PFSK-1 (cell line): ENCODE measurements around the gene IQCK.

Source experiments
- FOXP2 ChIP-seq: optimal IDR thresholded peaks from 2 replicates; pipeline ENCODE3; 2011; ENCODE audit warnings: borderline replicate concordance, control low read depth, inconsistent platforms; ENCODE audit not compliant: insufficient read depth; ENCODE audit errors: extremely low read length, extremely low read depth
- POLR2AphosphoS5 ChIP-seq: IDR thresholded peaks from 2 replicates; pipeline ENCODE4 v1.6.1; 2012; ENCODE audit warnings: low read depth, mild to moderate bottlenecking, control low read depth, low read length, moderate library complexity
- REST ChIP-seq, 2 experiments: IDR thresholded peaks; 2 replicates each; pipeline versions ENCODE4 v1.6.1 to v1.8.0; 2011 to 2012; ENCODE audit warnings: low read depth in 2 of 2, low read length in 2 of 2, control low read depth in 1 of 2, inconsistent platforms in 1 of 2, mild to moderate bottlenecking in 1 of 2, moderate library complexity in 1 of 2; ENCODE audit not compliant: insufficient read depth in 1 of 2
- SIN3A ChIP-seq: IDR thresholded peaks from 2 replicates; pipeline ENCODE4 v1.6.1; 2012; ENCODE audit warnings: mild to moderate bottlenecking, low read length, moderate library complexity, borderline replicate concordance; ENCODE audit not compliant: insufficient read depth
- TAF1 ChIP-seq: IDR thresholded peaks from 2 replicates; pipeline ENCODE4 v1.6.1; 2012; ENCODE audit warnings: low read length, control low read depth, borderline replicate concordance; ENCODE audit not compliant: insufficient read depth

The IQCK gene

GRCh38 chr16:19743816-19744159, 25.7 kb downstream of the IQCK start:
- TF ChIP-seq TAF1 (no peak), SIN3A (no peak), FOXP2 (no peak), REST (IDR thresholded peaks at IDR 0.05; ENCODE audit: insufficient read depth in 1 of 2, low read depth in 2 of 2, low read length in 2 of 2) (no peak), POLR2AphosphoS5 (no peak)

- TF ChIP-seq SIN3A (no peak), TAF1 (no peak), FOXP2 (no peak), REST (IDR thresholded peaks at IDR 0.05; ENCODE audit: insufficient read depth in 1 of 2, low read depth in 2 of 2, low read length in 2 of 2) (no peak), POLR2AphosphoS5 (no peak)
Measured at GRCh38 chr16:19744670-19745069, 26.6 kb downstream of the IQCK start.

GRCh38 chr16:19745286-19746010, 27.4 kb downstream of the IQCK start:
- TF ChIP-seq SIN3A: no peak
- no peak for TF ChIP-seq POLR2AphosphoS5
- TF ChIP-seq REST (IDR thresholded peaks at IDR 0.05; ENCODE audit: insufficient read depth in 1 of 2, low read depth in 2 of 2, low read length in 2 of 2): no peak
- no peak for TF ChIP-seq FOXP2
- TF ChIP-seq TAF1: no peak

- TF ChIP-seq SIN3A: no peak
- TF ChIP-seq TAF1: no peak
- TF ChIP-seq POLR2AphosphoS5: no peak
- no peak for TF ChIP-seq FOXP2
- no peak for TF ChIP-seq REST (IDR thresholded peaks at IDR 0.05; ENCODE audit: insufficient read depth in 1 of 2, low read depth in 2 of 2, low read length in 2 of 2)
Measured at GRCh38 chr16:19746561-19746960, 28.5 kb downstream of the IQCK start.
